Right lobe of liver (tissue), 4 donors: ENCODE data around the gene GNPNAT1.

ENCODE experiments used
- CTCF ChIP-seq, 4 donors: fragments of 200-600 bp in 3 of 4; fragments of 450-650 bp in 1 of 4; IDR thresholded peaks; one replicate each; pipeline versions ENCODE4 v1.5.1 to v1.8.0; 2016 to 2022; ENCODE audit warnings: antibody characterized with exemption in 4 of 4, mild to moderate bottlenecking in 2 of 4
- POLR2A ChIP-seq: fragments of 450-650 bp; IDR thresholded peaks from one replicate; pipeline ENCODE4 v1.6.1; 2017; ENCODE audit warnings: antibody characterized with exemption, mild to moderate bottlenecking
- donor health status: DM: no; HTN: no; CAD: no.
- donor health status: DM: no; HTN: no; CAD: no.
- donor health status: DM: no; HTN: yes; CAD: no.

GRCh38 chr14:52793061-52793460 lies 1.7 kb upstream of the GNPNAT1 start:
- no peak for TF ChIP-seq CTCF (IDR thresholded peaks at IDR 0.05)
- TF ChIP-seq POLR2A = no peak
